SK-N-MC (cell line): Measurements from ENCODE around the gene SNRPA1.

Source experiments
- EZH2 ChIP-seq: fragments of 200-600 bp; sonication (generic); IDR thresholded peaks from one replicate; pipeline ENCODE4 v1.6.1; 2017; ENCODE audit warnings: antibody characterized with exemption
- POLR2AphosphoS5 ChIP-seq: IDR thresholded peaks from 2 replicates; pipeline ENCODE4 v1.6.1; 2012; ENCODE audit warnings: mild to moderate bottlenecking, low read depth, low read length, borderline replicate concordance

- no peak for TF ChIP-seq EZH2
- TF ChIP-seq POLR2AphosphoS5 = no peak
Observed at GRCh38 chr15:101325263-101326025, 30.4 kb upstream of the SNRPA1 start.
